ENCODE data around the gene WNT1.

The WNT1 gene

GRCh38 chr12:49026678-49027480 lies 48.8 kb downstream of the WNT1 start:
- Histone ChIP-seq H2AFZ (ENCODE audit: low read depth, low read length) (no peak overlapping the region), H4K20me1 (ENCODE audit: insufficient read depth, low read length) (no peaks in the 10 kb centered on the region), H3K27ac (ENCODE audit: low read length) (no peak overlapping the region), H3K4me3 (ENCODE audit: low read length) (no peak overlapping the region), H3K79me2 (ENCODE audit: low read length) (no peaks in the 10 kb centered on the region), H3K9ac (ENCODE audit: low read length) (no peak overlapping the region), H3K9me3 (ENCODE audit: insufficient read depth, low read length) (no peaks in the 10 kb centered on the region), H3K4me2 (ENCODE audit: low read length) (no peak overlapping the region), H3K27me3 (ENCODE audit: low read depth, low read length) (no peaks in the 10 kb centered on the region), H3K4me1 (ENCODE audit: low read length) (no peaks in the 10 kb centered on the region), H3K36me3 (replicated peaks; ENCODE audit: low read depth, low read length) (peaks cover 60% of the 10 kb centered on the region)
- no peak for TF ChIP-seq EZH2phosphoT487 (IDR thresholded peaks at IDR 0.05; ENCODE audit: low read depth)
- no peak for TF ChIP-seq CTCF (IDR thresholded peaks at IDR 0.05; ENCODE audit: low read depth, low read length)

GRCh38 chr12:49027846-49028555 lies 49.9 kb downstream of the WNT1 start:
- TF ChIP-seq CTCF (IDR thresholded peaks at IDR 0.05; ENCODE audit: low read depth, low read length) = no peak
- no peak for TF ChIP-seq EZH2phosphoT487 (IDR thresholded peaks at IDR 0.05; ENCODE audit: low read depth)
- no peak overlapping the region for H2AFZ ChIP-seq (ENCODE audit: low read depth, low read length)
- H3K9ac ChIP-seq (ENCODE audit: low read length) = no peak overlapping the region
- H3K4me3 ChIP-seq (ENCODE audit: low read length) = no peak overlapping the region
- H3K4me1 ChIP-seq (ENCODE audit: low read length) = no peaks in the 10 kb centered on the region
- no peaks in the 10 kb centered on the region for H3K27me3 ChIP-seq (ENCODE audit: low read depth, low read length)
- H3K9me3 ChIP-seq (ENCODE audit: insufficient read depth, low read length) = no peaks in the 10 kb centered on the region
- no peaks in the 10 kb centered on the region for H4K20me1 ChIP-seq (ENCODE audit: insufficient read depth, low read length)
- H3K79me2 ChIP-seq (ENCODE audit: low read length) = no peaks in the 10 kb centered on the region
- peaks cover 62% of the 10 kb centered on the region for H3K36me3 ChIP-seq (replicated peaks; ENCODE audit: low read depth, low read length)
- no peak overlapping the region for H3K27ac ChIP-seq (ENCODE audit: low read length)
- H3K4me2 ChIP-seq (ENCODE audit: low read length) = no peak overlapping the region

GRCh38 chr12:49028666-49029275 lies 50.6 kb downstream of the WNT1 start:
- Histone ChIP-seq H3K9ac (ENCODE audit: low read length) (no peak overlapping the region), H3K36me3 (replicated peaks; ENCODE audit: low read depth, low read length) (peaks cover 62% of the 10 kb centered on the region), H3K27ac (ENCODE audit: low read length) (no peak overlapping the region), H3K4me2 (ENCODE audit: low read length) (no peak overlapping the region), H2AFZ (ENCODE audit: low read depth, low read length) (no peak overlapping the region), H3K9me3 (ENCODE audit: insufficient read depth, low read length) (no peaks in the 10 kb centered on the region), H3K27me3 (ENCODE audit: low read depth, low read length) (no peaks in the 10 kb centered on the region), H3K4me1 (ENCODE audit: low read length) (no peaks in the 10 kb centered on the region), H3K4me3 (ENCODE audit: low read length) (no peak overlapping the region), H4K20me1 (ENCODE audit: insufficient read depth, low read length) (no peaks in the 10 kb centered on the region), H3K79me2 (ENCODE audit: low read length) (no peaks in the 10 kb centered on the region)
- TF ChIP-seq EZH2phosphoT487 (IDR thresholded peaks at IDR 0.05; ENCODE audit: low read depth) = no peak
- no peak for TF ChIP-seq CTCF (IDR thresholded peaks at IDR 0.05; ENCODE audit: low read depth, low read length)

- Histone ChIP-seq H3K79me2 (ENCODE audit: low read length) (no peaks in the 10 kb centered on the region), H3K9ac (ENCODE audit: low read length) (no peak overlapping the region), H4K20me1 (ENCODE audit: insufficient read depth, low read length) (no peaks in the 10 kb centered on the region), H3K4me3 (ENCODE audit: low read length) (no peak overlapping the region), H3K4me2 (ENCODE audit: low read length) (no peak overlapping the region), H3K27me3 (ENCODE audit: low read depth, low read length) (no peaks in the 10 kb centered on the region), H3K36me3 (replicated peaks; ENCODE audit: low read depth, low read length) (peaks cover 72% of the 10 kb centered on the region), H2AFZ (ENCODE audit: low read depth, low read length) (no peak overlapping the region), H3K4me1 (ENCODE audit: low read length) (no peaks in the 10 kb centered on the region), H3K9me3 (ENCODE audit: insufficient read depth, low read length) (no peaks in the 10 kb centered on the region), H3K27ac (ENCODE audit: low read length) (no peak overlapping the region)
- TF ChIP-seq CTCF (IDR thresholded peaks at IDR 0.05; ENCODE audit: low read depth, low read length) = no peak
- TF ChIP-seq EZH2phosphoT487 (IDR thresholded peaks at IDR 0.05; ENCODE audit: low read depth) = no peak
Observed at GRCh38 chr12:49030119-49030518, 52.0 kb downstream of the WNT1 start.

Data from OCI-LY3 (cell line).